ENCODE data around the gene PKP4.

PKP4 gene

GRCh38 chr2:158718851-158719250 is 262.1 kb downstream of the PKP4 start:
- DNase-seq (ENCODE audit: low spot score): no peak

GRCh38 chr2:158719403-158719802 is 262.7 kb downstream of the PKP4 start:
- DNase-seq (ENCODE audit: low spot score): no peak

GRCh38 chr2:158722266-158723105 is 265.7 kb downstream of the PKP4 start:
- peak; percentile 29 for DNase-seq (ENCODE audit: low spot score)

- DNase-seq (ENCODE audit: low spot score): peak; percentile 99
Observed at GRCh38 chr2:158723181-158723838, 266.6 kb downstream of the PKP4 start.

- peak; percentile 77 for DNase-seq (ENCODE audit: low spot score)
Observed at GRCh38 chr2:158723921-158724802, 267.4 kb downstream of the PKP4 start.

- DNase-seq (ENCODE audit: low spot score): no peak
Observed at GRCh38 chr2:158724803-158725381, 268.1 kb downstream of the PKP4 start.

- peak; percentile 60 for DNase-seq (ENCODE audit: low spot score)
Observed at GRCh38 chr2:158725441-158725891, 268.7 kb downstream of the PKP4 start.

- peak; percentile 99 for DNase-seq (ENCODE audit: low spot score)
Observed at GRCh38 chr2:158726911-158727592, 270.3 kb downstream of the PKP4 start.

- no peak for DNase-seq (ENCODE audit: low spot score)
Observed at GRCh38 chr2:158728422-158728821, 271.7 kb downstream of the PKP4 start.

- no peak for DNase-seq (ENCODE audit: low spot score)
Observed at GRCh38 chr2:158729451-158729850, 272.7 kb downstream of the PKP4 start.

- peak; percentile 80 for DNase-seq (ENCODE audit: low spot score)
Observed at GRCh38 chr2:158729873-158730620, 273.3 kb downstream of the PKP4 start.

GRCh38 chr2:158730621-158731140 is 273.9 kb downstream of the PKP4 start:
- DNase-seq (ENCODE audit: low spot score): no peak

GRCh38 chr2:158731386-158731785 is 274.6 kb downstream of the PKP4 start:
- no peak for DNase-seq (ENCODE audit: low spot score)

Data from globus pallidus (tissue), 1 donor.